PFSK-1 (cell line): ENCODE data around the gene CENPP.

Experiments used
- POLR2AphosphoS5 ChIP-seq: IDR thresholded peaks from 2 replicates; pipeline ENCODE4 v1.6.1; 2012; ENCODE audit warnings: low read depth, mild to moderate bottlenecking, control low read depth, low read length, moderate library complexity
- SIN3A ChIP-seq: IDR thresholded peaks from 2 replicates; pipeline ENCODE4 v1.6.1; 2012; ENCODE audit warnings: mild to moderate bottlenecking, low read length, moderate library complexity, borderline replicate concordance; ENCODE audit not compliant: insufficient read depth
- TAF1 ChIP-seq: IDR thresholded peaks from 2 replicates; pipeline ENCODE4 v1.6.1; 2012; ENCODE audit warnings: low read length, control low read depth, borderline replicate concordance; ENCODE audit not compliant: insufficient read depth

DNA sequence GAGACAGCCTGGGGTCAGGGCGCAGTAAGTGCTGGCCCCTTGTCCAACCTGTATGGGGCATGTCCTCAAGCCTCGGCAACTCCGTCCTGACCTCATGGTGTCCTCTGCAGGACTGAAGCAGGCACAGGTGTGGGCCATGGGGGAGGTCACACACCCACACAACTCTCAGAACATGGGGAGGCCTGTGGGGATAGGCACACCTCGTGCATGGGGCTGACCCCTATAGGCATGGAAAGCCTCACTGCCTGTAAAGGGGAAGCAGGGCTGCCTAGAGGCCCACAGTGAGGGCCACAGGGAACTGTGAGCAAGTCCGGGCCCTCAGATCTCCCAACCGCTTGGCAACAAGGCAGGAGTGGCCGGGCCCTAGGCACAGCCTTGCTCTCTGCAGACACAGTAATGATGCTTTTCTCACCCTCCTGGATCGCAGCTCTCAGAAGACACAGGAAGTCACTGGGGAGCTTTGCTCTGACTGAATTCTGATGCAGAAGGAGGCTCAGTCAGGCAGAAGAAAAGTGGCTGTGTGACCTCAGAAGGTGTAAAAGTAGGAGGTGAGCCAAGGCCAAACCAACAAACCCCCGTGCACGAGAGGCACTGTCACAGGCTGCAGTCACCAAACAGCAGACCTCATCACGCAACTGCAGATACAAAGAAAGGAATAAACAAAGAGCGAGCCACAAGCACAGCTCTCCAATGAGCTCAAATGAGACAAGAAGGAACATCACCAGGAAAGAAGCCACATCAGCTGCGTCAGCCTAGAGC is 338.8 kb downstream of the CENPP start:
- no peak for TF ChIP-seq POLR2AphosphoS5
- no peak for TF ChIP-seq SIN3A
- TF ChIP-seq TAF1, result no peak
